ENCODE data around the gene EXOC6.

EXOC6 gene

DNA sequence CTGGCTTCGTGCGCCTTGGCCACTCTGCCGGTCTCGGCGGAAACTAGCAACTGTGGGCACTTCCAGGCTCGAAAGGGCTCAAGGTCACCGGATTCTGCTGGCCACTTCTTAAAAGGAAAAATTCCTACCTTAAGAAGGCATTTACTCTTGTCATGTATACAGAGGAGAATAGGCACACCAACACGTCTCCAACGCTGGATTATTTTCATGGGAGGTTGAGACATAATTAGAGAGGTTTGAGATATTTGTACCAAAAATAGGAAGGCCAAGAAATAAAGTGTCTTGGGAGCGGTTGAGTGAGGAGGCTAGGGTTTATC, 220.9 kb downstream of the EXOC6 start:
- Histone ChIP-seq H3K36me3 (ENCODE audit: control insufficient read depth in 2 of 2, insufficient read depth in 1 of 2, low read length in 2 of 2) (peaks cover 0 to 3% of the 10 kb centered on the region in 2 experiments; a peak in 1 of 3 replicates), H3K4me1 (ENCODE audit: control insufficient read depth, insufficient read depth, low read length) (no peaks in the 10 kb centered on the region), H3K9me3 (ENCODE audit: control insufficient read depth, insufficient read depth, low read depth, low read length) (no peaks in the 10 kb centered on the region), H3K27ac (ENCODE audit: extremely low read depth, low read depth, low read length) (no peak overlapping the region), H3K4me3 (ENCODE audit: low read depth, low read length) (no peak overlapping the region)
- no peak for TF ChIP-seq ZNF157 (tag by site-specific recombination; IDR thresholded peaks at IDR 0.05)
- no peak for TF ChIP-seq ZNF16 (tag by site-specific recombination; IDR thresholded peaks at IDR 0.05; ENCODE audit: low read depth)
- no peak for TF ChIP-seq ZNF558 (tag by site-specific recombination; IDR thresholded peaks at IDR 0.05)
- TF ChIP-seq ZNF76 (tag by site-specific recombination; IDR thresholded peaks at IDR 0.05; ENCODE audit: borderline replicate concordance, low read depth) = no peak
- TF ChIP-seq ZNF221 (tag by site-specific recombination; IDR thresholded peaks at IDR 0.05; ENCODE audit: borderline replicate concordance) = no peak
- no peak for TF ChIP-seq ZNF830 (tag by site-specific recombination; IDR thresholded peaks at IDR 0.05; ENCODE audit: low read depth)
- no peak for TF ChIP-seq HOXC10 (CRISPR knock-in tag; IDR thresholded peaks at IDR 0.05)
- no peak for TF ChIP-seq MYNN (tag by site-specific recombination; IDR thresholded peaks at IDR 0.05; ENCODE audit: borderline replicate concordance)
- TF ChIP-seq ZBTB8A (tag by site-specific recombination; IDR thresholded peaks at IDR 0.05) = no peak
- no peak for TF ChIP-seq ZNF48 (tag by site-specific recombination; IDR thresholded peaks at IDR 0.05)
- no peak for TF ChIP-seq PRDM1 (tag by site-specific recombination; IDR thresholded peaks at IDR 0.05)
- ChIA-PET CTCF (interaction anchor here (0.6 to 1.8 kb wide), 2 partner anchors 11 to 412 kb away, joined by 3 to 9 read pairs; no protein-coding TSS in a partner anchor), POLR2A (no interaction called here)

DNA sequence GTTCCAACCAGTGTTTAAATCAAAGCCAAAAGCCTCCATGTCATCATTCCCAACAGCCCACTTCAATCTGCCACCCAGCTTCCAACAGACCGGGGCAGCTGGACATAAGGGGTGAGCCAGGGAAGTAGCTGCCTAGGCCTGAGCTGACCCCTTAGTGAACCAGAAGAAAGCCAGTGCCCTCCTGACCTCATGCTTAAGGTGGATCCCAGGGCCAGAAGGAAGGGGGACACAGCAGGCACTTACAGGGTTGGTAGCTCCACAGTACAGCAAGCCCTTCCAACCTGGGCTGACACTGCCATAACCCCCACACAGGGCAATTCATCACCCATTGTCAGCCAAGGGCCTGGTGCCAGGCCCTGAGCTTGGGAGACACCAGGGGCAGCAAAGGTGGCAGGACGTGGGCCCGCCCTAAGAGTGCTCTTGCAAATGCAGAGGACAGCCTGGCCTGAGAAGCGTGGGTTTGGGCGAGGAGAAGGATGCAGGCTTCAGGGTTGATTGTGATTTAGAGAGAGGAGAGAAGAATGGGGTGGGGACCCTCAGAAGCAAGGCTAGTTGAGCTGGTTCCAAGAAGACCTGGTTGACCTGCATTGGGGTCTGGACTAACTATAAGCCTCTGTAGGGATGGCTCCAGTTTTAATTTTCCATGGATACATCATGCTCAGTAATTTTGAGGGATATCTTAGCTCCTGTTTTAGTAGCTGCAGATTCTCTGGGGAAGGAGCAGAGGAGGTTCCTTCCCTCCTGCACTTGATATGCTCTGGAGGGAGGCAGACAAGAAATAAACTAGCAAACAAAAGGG, 222.3 kb downstream of the EXOC6 start:
- H3K9me3 ChIP-seq (ENCODE audit: control insufficient read depth, insufficient read depth, low read depth, low read length) = no peaks in the 10 kb centered on the region
- no peaks in the 10 kb centered on the region for H3K36me3 ChIP-seq (ENCODE audit: control insufficient read depth in 2 of 2, insufficient read depth in 1 of 2, low read length in 2 of 2)
- H3K4me3 ChIP-seq (ENCODE audit: low read depth, low read length) = no peak overlapping the region
- POLR2A ChIA-PET = interaction anchor here (0.6 kb wide), 1 partner anchor 68 kb away, joined by 3 read pairs; no protein-coding TSS in a partner anchor
- CTCF ChIA-PET = interaction anchor here (0.6 to 1.8 kb wide), 3 partner anchors 10 to 46 kb away, joined by 3 to 9 read pairs (median 4); no protein-coding TSS in a partner anchor
- H3K4me1 ChIP-seq (ENCODE audit: control insufficient read depth, insufficient read depth, low read length) = no peaks in the 10 kb centered on the region
- no peak for TF ChIP-seq RBAK (tag by site-specific recombination; IDR thresholded peaks at IDR 0.05)
- no peak for TF ChIP-seq ZNF776 (tag by site-specific recombination; IDR thresholded peaks at IDR 0.05; ENCODE audit: borderline replicate concordance)
- TF ChIP-seq ZNF366 (tag by site-specific recombination; conservative IDR thresholded peaks at IDR 0.05) = no peak
- no peak for TF ChIP-seq PRDM1 (tag by site-specific recombination; IDR thresholded peaks at IDR 0.05)
- no peak for TF ChIP-seq ZNF623 (tag by site-specific recombination; IDR thresholded peaks at IDR 0.05)
- TF ChIP-seq KLF9 (tag by site-specific recombination; IDR thresholded peaks at IDR 0.05; ENCODE audit: low read depth) = no peak
- no peak for TF ChIP-seq ZNF473 (tag by site-specific recombination; IDR thresholded peaks at IDR 0.05)
- TF ChIP-seq ZNF558 (tag by site-specific recombination; IDR thresholded peaks at IDR 0.05) = no peak
- TF ChIP-seq ZBTB8A (tag by site-specific recombination; IDR thresholded peaks at IDR 0.05) = no peak
- no peak for TF ChIP-seq ZNF248 (tag by site-specific recombination; IDR thresholded peaks at IDR 0.05)
- H3K27ac ChIP-seq (ENCODE audit: extremely low read depth, low read depth, low read length) = no peak overlapping the region

DNA sequence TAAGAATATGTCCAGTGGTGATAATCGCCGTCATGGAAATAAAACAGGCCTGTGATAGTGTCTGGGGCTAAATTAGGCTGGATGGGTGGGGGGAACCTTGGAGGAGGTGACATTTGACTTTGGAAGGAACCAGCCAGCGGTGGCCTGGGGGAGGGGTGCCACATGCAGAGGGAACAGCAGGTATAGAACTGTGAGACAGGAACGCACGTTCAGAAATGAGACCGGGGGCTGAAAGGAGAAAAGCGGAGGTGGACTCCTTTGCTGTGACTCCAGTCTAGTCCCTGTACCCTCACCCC, 222.8 kb downstream of the EXOC6 start:
- CTCF ChIA-PET = no interaction called here

More for the DNA sequence above, 222.8 kb downstream of the EXOC6 start:
- Histone ChIP-seq H3K36me3 (ENCODE audit: control insufficient read depth in 2 of 2, insufficient read depth in 1 of 2, low read length in 2 of 2) (no peaks in the 10 kb centered on the region), H3K4me3 (ENCODE audit: low read depth, low read length) (no peak overlapping the region), H3K9me3 (ENCODE audit: control insufficient read depth, insufficient read depth, low read depth, low read length) (no peaks in the 10 kb centered on the region), H3K4me1 (ENCODE audit: control insufficient read depth, insufficient read depth, low read length) (no peaks in the 10 kb centered on the region), H3K27ac (ENCODE audit: extremely low read depth, low read depth, low read length) (no peak overlapping the region)
- POLR2A ChIA-PET = no interaction called here
- TF ChIP-seq ZFHX2 (tag by site-specific recombination; conservative IDR thresholded peaks at IDR 0.05) (peak; percentile 29; the same call in 1 of the 2 replicates), ZNF341 (tag by site-specific recombination; IDR thresholded peaks at IDR 0.05; ENCODE audit: low read depth) (peak; percentile 63), EGR2 (tag by site-specific recombination; IDR thresholded peaks at IDR 0.05; ENCODE audit: low read depth) (0 out of 2 replicates have a peak, but pooled peaks have one; percentile 10), ZNF138 (tag by site-specific recombination; IDR thresholded peaks at IDR 0.05; ENCODE audit: borderline replicate concordance) (no peak), ZXDB (tag by site-specific recombination; IDR thresholded peaks at IDR 0.05) (no peak)

Data from HEK293 (cell line).